HFF-Myc (cell line): ENCODE results near the gene ZEB2.

Experiments
- DNase-seq: peaks from one replicate; pipeline ENCODE4 v3.0.0-alpha.2; 2011; ENCODE audit warnings: low read depth; ENCODE audit errors: extremely low read depth
- H3K4me3 ChIP-seq: replicated peaks from 2 replicates; pipeline ENCODE4 v1.5.1; 2011; ENCODE audit warnings: low read depth, mild to moderate bottlenecking, control low read depth, low read length
- TF ChIP-seq, protein P1 (sequence below): IDR thresholded peaks from 2 replicates; pipeline ENCODE4 v1.5.1; 2012; ENCODE audit warnings: mild to moderate bottlenecking, low read depth, low read length, control low read depth; ENCODE audit errors: missing control alignments

Gene ZEB2

DNA sequence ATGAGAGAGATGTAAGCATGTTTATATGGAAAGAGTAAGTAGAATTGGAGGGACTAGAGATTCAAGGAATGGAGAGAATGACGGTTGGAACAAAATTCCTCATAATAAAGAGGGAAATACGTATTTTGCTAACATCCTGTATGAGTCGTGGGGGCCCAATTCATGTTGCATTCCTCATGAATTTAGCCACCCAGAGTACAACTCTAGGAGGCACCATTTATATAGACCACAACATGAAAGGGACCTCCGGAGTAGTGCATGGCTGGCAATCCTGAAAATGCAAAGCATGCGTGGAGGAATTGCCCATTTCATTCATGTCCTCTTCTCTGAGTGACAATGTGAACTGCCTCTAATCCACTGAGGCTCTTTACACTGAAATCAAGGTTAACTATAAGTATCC is 168.2 kb downstream of the ZEB2 start:
- no peak for DNase-seq
- TF ChIP-seq, protein P1, sequence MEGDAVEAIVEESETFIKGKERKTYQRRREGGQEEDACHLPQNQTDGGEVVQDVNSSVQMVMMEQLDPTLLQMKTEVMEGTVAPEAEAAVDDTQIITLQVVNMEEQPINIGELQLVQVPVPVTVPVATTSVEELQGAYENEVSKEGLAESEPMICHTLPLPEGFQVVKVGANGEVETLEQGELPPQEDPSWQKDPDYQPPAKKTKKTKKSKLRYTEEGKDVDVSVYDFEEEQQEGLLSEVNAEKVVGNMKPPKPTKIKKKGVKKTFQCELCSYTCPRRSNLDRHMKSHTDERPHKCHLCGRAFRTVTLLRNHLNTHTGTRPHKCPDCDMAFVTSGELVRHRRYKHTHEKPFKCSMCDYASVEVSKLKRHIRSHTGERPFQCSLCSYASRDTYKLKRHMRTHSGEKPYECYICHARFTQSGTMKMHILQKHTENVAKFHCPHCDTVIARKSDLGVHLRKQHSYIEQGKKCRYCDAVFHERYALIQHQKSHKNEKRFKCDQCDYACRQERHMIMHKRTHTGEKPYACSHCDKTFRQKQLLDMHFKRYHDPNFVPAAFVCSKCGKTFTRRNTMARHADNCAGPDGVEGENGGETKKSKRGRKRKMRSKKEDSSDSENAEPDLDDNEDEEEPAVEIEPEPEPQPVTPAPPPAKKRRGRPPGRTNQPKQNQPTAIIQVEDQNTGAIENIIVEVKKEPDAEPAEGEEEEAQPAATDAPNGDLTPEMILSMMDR = no peak
- H3K4me3 ChIP-seq = no peak overlapping the region

DNA sequence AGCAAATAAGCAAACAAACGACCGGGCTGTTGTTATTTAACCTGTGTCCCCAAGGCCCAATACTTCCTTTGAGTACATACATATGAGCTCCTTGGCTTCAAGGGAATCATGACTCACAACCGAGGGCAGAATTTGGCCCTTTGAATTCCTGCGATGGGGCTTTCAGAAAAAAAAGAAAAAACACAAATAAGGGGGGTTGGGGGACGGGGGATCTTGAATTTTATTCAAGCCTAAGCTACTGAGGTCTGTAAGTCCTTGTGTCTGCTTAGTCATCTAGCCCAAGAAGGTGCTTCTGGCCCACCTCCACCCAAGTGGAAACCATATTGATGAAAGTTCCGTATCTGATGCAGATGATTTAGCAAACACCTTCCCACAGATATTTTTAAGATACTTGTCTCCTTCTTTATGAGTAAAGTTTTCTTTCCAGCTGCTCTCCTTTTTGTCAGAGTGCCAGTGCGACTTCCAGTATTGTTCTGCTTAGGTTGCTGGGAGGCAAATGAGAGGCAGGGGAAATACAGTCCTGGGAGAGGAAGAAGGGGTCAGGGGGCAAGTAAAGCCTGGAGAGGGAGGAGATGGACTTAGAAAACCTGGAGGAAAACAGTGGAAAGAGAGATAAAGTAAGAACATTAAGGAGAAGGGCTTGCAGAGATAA is 169.6 kb downstream of the ZEB2 start:
- no peak overlapping the region for H3K4me3 ChIP-seq
- DNase-seq = no peak
- TF ChIP-seq, protein P1 = no peak

DNA sequence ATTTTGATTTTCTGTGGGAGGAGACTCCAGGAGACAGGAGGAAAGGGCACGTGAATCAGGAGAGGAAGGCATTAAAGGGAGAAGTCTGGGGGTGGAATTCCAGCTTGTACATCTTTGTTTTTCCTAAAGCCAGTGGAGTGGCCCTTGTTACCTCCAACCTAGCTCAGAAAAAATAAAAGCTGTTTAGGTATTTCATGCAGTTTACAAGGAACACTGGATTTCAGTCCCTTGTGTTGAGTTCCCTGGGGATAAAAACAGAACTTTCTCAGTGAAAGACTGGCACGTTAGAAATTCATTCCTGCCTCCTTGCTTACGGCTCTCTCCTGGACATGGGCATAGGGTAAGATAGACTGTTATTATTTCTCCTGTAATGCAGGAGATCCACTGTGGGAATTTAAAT is 170.2 kb downstream of the ZEB2 start:
- no peak overlapping the region for H3K4me3 ChIP-seq
- DNase-seq = no peak

DNA sequence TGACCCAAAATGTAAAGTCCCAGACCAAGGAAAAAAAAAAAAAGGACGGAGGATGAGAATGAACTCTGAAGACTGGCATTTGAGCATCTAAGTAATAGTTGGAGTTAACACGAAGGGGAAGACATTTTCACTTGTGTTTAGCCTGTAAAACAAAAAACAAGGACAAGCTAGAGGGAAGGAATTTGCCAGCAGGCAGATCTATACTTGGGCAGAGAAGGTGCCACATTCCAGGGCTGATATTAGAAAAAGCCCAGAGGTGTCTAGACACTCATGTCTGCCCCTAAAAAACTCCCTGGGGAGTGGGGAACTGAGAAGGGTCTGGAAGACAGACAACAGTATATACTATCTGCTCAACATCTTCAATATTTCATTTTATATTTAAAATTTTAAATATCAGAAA is 171.1 kb downstream of the ZEB2 start:
- H3K4me3 ChIP-seq = no peak overlapping the region
- TF ChIP-seq, protein P1 = no peak
- no peak for DNase-seq

More for the DNA sequence above, 170.2 kb downstream of the ZEB2 start:
- TF ChIP-seq, protein P1 = no peak

DNA sequence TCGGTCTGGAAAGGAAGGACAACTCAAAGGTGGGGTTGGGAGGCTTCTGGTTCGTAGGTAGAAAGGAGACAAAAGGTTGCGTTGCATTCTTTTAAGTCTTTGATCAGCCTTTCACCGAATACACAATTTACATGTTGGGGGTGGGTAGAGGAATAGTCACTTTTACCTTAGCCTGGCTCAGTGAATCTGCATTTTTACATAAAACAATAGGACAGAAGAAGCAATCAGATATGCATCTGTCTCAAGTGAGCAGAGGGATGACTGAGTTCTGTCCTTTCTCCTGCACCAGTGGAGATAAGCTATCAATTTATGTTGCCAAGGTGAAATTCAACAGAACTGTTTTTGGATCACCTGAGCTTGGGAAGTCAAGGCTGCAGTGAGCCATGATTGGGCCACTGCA is 173.7 kb downstream of the ZEB2 start:
- TF ChIP-seq, protein P1 = no peak
- H3K4me3 ChIP-seq = no peak overlapping the region
- no peak for DNase-seq

DNA sequence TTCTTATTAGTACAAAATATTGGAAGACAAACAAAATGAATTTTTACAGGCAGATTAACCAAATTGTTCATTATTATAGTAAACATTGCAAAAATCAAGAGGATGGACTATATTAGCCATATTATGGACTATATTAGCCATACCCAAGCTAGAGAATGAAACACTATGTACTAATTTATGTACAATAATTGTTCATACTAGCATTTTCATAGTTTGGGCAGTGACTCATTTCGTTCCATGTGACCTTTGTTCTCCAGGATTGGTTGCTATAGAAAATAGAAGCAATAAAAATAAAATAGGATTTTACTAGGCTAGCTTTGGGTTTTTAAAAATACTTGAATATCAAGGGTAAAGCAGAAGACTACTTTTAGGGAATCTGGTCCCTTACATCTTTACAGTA is 176.8 kb downstream of the ZEB2 start:
- no peak overlapping the region for H3K4me3 ChIP-seq
- TF ChIP-seq, protein P1 = no peak
- no peak for DNase-seq

DNA sequence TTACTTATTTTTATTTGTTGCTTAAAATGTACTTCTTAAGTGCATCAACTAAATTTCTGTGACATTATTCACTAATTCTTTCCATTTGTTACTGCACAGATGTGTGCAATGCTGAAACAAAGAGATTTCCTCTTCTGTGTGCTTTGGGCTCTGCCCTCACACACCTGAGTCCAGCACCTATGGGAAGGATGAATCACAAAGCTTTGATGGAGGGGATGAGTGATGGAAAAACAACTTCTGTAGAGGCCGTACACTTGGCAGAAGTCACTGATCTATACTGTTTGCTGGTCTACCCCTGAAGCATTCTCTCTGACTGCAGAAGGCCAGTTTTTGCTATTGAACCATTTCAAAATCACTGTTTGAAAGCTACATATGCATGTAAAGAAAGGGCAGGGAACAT is 178.4 kb downstream of the ZEB2 start:
- TF ChIP-seq, protein P1 = no peak
- no peak for DNase-seq
- H3K4me3 ChIP-seq = no peak overlapping the region
